GM21786 (cell line): ENCODE measurements around the gene CALML6.

ENCODE experiments used
- ATAC-seq: cut with Tn5 transposase; IDR thresholded peaks from one replicate; pipeline ENCODE4 v1.9.1; 2021; ENCODE audit not compliant: unreplicated experiment

The CALML6 gene

GRCh38 chr1:1892079-1892762 lies 22.8 kb upstream of the CALML6 start:
- ATAC-seq, result no peak

- no peak for ATAC-seq
These were observed 22.3 kb upstream of the CALML6 start for GRCh38 chr1:1892763-1893120.

GRCh38 chr1:1893291-1893985 lies 21.6 kb upstream of the CALML6 start:
- ATAC-seq, result no peak

GRCh38 chr1:1893997-1894353 lies 21.1 kb upstream of the CALML6 start:
- ATAC-seq, result no peak

GRCh38 chr1:1894354-1895059 lies 20.6 kb upstream of the CALML6 start:
- ATAC-seq, result no peak

GRCh38 chr1:1895060-1895418 lies 20.0 kb upstream of the CALML6 start:
- no peak for ATAC-seq

GRCh38 chr1:1895456-1896336 lies 19.4 kb upstream of the CALML6 start:
- no peak for ATAC-seq

- no peak for ATAC-seq
These were observed 16.7 kb upstream of the CALML6 start for GRCh38 chr1:1898246-1898933.

GRCh38 chr1:1899266-1899966 lies 15.6 kb upstream of the CALML6 start:
- ATAC-seq, result no peak

GRCh38 chr1:1899967-1900327 lies 15.1 kb upstream of the CALML6 start:
- ATAC-seq, result no peak

- no peak for ATAC-seq
These were observed 14.0 kb upstream of the CALML6 start for GRCh38 chr1:1900883-1901640.

- no peak for ATAC-seq
These were observed 13.3 kb upstream of the CALML6 start for GRCh38 chr1:1901641-1902294.

- ATAC-seq, result no peak
These were observed 11.8 kb upstream of the CALML6 start for GRCh38 chr1:1903224-1903623.

GRCh38 chr1:1906185-1907097 lies 8.6 kb upstream of the CALML6 start:
- ATAC-seq, result no peak

GRCh38 chr1:1907098-1907736 lies 7.8 kb upstream of the CALML6 start:
- no peak for ATAC-seq

GRCh38 chr1:1908506-1908791 lies 6.6 kb upstream of the CALML6 start:
- ATAC-seq, result peak; percentile 19

GRCh38 chr1:1910033-1910465 lies 5.0 kb upstream of the CALML6 start:
- ATAC-seq, result no peak
